Subcutaneous abdominal adipose tissue (tissue), 5 donors: ENCODE measurements around the gene SERINC2.
A peak's percentile ranks its signal among the peaks of the same experiment; 100 is the strongest.

Source experiments
- H3K27ac ChIP-seq: one replicate; pipeline ENCODE4 v1.7.0; 2013; ENCODE audit warnings: low read depth, mild to moderate bottlenecking, inconsistent platforms, low read length, moderate library complexity
- H3K27me3 ChIP-seq, 5 donors: one replicate each; pipeline ENCODE4 v1.7.0; 2013; ENCODE audit warnings: low read length in 5 of 5, inconsistent platforms in 1 of 5; ENCODE audit not compliant: control insufficient read depth in 5 of 5, insufficient read depth in 4 of 5
- H3K36me3 ChIP-seq, 5 donors: one replicate each; pipeline ENCODE4 v1.7.0; 2013; ENCODE audit warnings: low read length in 5 of 5; ENCODE audit not compliant: control insufficient read depth in 5 of 5, insufficient read depth in 5 of 5
- H3K4me1 ChIP-seq, 5 donors: one replicate each; pipeline ENCODE4 v1.7.0; 2013; ENCODE audit warnings: low read length in 5 of 5, mild to moderate bottlenecking in 3 of 5, moderate library complexity in 1 of 5; ENCODE audit not compliant: control insufficient read depth in 5 of 5, insufficient read depth in 5 of 5
- H3K4me3 ChIP-seq, 5 donors: one replicate each; pipeline ENCODE4 v1.7.0; 2013; ENCODE audit warnings: low read length in 5 of 5, low read depth in 1 of 5
- H3K9ac ChIP-seq, 5 donors: one replicate each; pipeline ENCODE4 v1.7.0; 2013; ENCODE audit warnings: low read length in 5 of 5, mild to moderate bottlenecking in 4 of 5, moderate library complexity in 3 of 5
- H3K9me3 ChIP-seq, 5 donors: one replicate each; pipeline ENCODE4 v1.7.0; 2013; ENCODE audit warnings: low read length in 5 of 5; ENCODE audit not compliant: control insufficient read depth in 5 of 5
- donor health status: healthy.
- donor health status: healthy.
- donor health status: healthy.
- donor health status: healthy.
- donor health status: healthy.

SERINC2 gene

DNA sequence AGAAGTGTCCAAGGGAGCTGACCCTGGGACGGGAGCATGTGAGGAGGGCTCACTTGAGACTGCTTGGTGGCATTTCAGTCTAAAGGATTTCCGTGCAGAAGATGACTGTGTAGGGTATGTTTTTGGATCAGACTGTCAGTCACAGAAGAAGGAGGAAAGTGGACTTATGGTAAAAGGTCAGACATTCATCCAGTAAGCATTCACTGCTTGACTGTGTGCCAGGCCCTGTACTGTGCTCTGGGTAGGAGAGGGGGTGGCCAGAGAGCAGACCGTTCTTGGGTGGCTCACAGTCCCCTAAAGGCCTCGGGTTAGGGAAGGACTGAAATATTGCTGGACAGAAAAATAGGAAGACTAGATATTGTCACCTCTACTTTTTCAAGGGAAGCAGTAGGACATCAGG is 2.1 kb upstream of the SERINC2 start:
- Histone ChIP-seq H3K4me1 (peaks cover 0 to 16% (median 12%) of the 10 kb centered on the region in 5 donors), H3K9ac (no peak overlapping the region), H3K9me3 (no peaks in the 10 kb centered on the region), H3K27me3 (peaks cover 3 to 31% (median 24%) of the 10 kb centered on the region in 5 donors), H3K36me3 (no peaks in the 10 kb centered on the region), H3K27ac (no peak overlapping the region), H3K4me3 (no peak overlapping the region)

DNA sequence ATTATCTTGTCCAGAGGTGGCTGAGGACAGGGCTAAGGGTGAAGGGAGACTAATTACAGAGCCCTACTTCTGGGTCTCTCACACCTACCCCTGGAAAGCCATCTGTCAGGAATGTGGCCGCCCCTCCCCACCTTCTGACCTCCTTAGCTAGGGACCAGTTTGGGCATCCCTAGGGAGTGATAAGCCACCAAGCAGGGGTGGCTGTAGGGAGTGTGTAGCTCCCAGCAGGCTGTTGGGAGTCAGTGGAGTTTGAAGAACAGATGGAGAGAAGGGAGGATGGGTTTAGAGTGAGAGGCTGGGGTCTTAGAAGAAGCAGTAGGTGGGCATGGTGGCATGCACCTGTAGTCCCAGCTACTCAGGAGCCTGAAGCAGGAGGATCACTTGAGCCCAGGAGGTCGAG is 808 bp upstream of the SERINC2 start:
- Histone ChIP-seq H3K27ac (no peak overlapping the region), H3K36me3 (no peaks in the 10 kb centered on the region), H3K27me3 (peaks cover 3 to 31% (median 24%) of the 10 kb centered on the region in 5 donors), H3K9ac (no peak overlapping the region), H3K4me3 (peak overlapping the region in 1 of 5 donors; percentile 44), H3K4me1 (peaks cover 0 to 16% (median 12%) of the 10 kb centered on the region in 5 donors), H3K9me3 (no peaks in the 10 kb centered on the region)

DNA sequence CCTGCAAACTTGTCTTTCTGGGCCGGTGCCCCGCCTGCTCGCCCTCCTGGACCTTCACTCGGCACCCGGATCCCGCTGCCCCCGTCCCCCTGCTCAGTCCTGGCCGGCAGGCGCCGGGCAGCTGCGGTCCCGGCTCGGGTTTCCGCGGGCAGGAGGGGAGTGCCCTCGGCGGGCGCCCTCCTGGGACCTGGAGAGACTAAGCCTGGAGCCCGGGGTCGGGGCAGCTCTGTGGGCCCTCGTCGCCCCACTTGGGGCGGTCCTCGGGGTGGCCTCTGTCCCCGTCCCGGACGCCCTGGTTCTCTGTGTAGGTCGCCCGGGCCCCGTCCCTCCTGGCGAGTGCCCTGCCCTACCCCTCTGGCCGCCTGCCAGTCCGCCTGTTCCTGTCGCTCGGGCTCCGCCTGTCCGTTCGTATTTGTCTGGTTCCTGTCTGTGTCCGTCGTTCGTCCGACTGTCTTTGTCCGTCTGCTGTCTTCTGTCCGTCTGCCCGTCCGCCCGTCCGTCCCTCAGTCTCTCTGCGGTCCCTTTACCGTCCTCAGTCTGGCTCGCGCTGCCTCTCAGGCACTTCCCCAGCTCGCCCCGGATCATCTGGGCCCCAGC is 490 bp downstream of the SERINC2 start:
- Histone ChIP-seq H3K4me3 (peak overlapping the region; percentile 56 to 73 (median 66)), H3K36me3 (no peaks in the 10 kb centered on the region), H3K27me3 (peaks cover 3 to 31% (median 24%) of the 10 kb centered on the region in 5 donors), H3K4me1 (peaks cover 0 to 16% (median 12%) of the 10 kb centered on the region in 5 donors), H3K9me3 (no peaks in the 10 kb centered on the region), H3K27ac (no peak overlapping the region), H3K9ac (peak overlapping the region in 4 of 5 donors; percentile 61 to 76 (median 71))

DNA sequence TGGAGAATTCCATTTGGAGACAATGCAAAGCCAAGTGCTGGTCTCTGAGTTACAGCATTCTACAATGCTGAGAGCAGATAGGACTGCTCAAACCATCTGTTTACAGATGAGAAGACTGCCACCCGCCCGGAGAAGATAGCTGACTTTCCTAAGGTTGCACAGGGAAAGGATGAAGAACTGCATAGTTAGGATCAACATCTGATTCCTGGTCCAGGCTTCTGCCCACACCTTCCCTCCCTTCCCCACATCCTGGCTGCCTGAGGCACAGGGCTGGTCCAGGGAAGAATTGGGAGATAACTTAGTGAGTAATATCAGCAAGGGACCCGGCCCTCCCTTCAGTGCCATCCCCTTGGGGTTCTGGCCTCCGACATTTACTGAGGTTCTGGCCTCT is 2.0 kb downstream of the SERINC2 start:
- H3K9me3 ChIP-seq, result no peaks in the 10 kb centered on the region
- peaks cover 2 to 23% (median 17%) of the 10 kb centered on the region in 5 donors for H3K27me3 ChIP-seq
- H3K27ac ChIP-seq, result no peak overlapping the region
- no peaks in the 10 kb centered on the region for H3K36me3 ChIP-seq
- H3K4me3 ChIP-seq, result no peak overlapping the region
- no peak overlapping the region for H3K9ac ChIP-seq
- peaks cover 0 to 16% (median 12%) of the 10 kb centered on the region in 5 donors for H3K4me1 ChIP-seq

DNA sequence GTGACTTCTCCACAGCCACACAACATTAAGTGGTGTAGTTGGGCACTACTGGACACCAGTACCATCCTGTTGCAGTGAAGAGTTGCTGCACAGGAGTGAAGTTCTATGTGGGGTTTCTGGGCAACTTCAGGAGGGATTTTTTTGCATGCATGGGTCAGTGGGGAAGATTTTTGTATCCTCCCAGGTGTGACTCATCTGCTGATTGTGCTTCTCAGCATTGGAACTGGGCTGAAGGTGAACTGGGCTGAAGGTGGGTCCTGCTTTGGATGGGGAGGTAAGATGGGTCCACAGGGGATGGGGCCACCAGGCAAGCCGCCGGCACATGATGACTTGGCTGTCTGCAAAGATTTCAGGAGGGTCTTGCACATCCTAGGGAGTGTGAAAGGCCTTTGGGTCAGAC is 2.6 kb downstream of the SERINC2 start:
- Histone ChIP-seq H3K9ac (no peak overlapping the region), H3K4me1 (peaks cover 0 to 16% (median 12%) of the 10 kb centered on the region in 5 donors), H3K36me3 (no peaks in the 10 kb centered on the region), H3K9me3 (no peaks in the 10 kb centered on the region), H3K27ac (no peak overlapping the region), H3K27me3 (peaks cover 0 to 18% (median 12%) of the 10 kb centered on the region in 5 donors), H3K4me3 (no peak overlapping the region)

DNA sequence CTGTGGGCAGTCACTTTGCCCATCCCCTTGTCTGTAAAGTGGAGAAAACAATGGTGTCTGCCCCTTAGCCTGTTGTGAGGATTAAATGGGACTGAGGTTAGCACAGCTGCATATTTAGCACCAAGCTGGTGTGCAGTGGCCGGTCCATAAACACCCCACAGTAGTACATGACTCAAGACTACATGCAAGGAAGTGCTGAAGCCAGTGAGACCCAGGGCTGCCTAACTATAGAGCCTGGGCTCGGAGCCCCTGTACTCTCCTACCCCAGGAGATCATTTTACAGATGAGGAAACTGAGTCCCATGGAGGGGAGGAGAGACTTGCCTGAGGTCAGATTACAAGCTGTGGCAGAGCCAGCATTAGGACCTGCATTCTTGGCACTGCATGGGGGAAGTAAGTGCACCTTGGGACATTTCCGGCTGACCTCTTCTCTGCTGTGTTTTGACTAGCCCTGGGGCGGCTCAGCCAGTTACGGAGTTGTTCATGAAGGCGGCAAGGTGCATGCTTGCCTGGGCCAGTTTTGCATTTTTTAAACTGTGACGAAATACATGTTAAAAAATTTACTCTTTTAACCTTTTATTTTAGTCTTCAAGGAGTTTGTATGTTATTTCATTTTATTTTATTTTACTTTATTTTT is 3.2 kb downstream of the SERINC2 start:
- H3K27me3 ChIP-seq, result peaks cover 0 to 18% (median 9%) of the 10 kb centered on the region in 5 donors
- no peak overlapping the region for H3K27ac ChIP-seq
- H3K9ac ChIP-seq, result no peak overlapping the region
- peaks cover 0 to 16% (median 12%) of the 10 kb centered on the region in 5 donors for H3K4me1 ChIP-seq
- no peak overlapping the region for H3K4me3 ChIP-seq
- no peaks in the 10 kb centered on the region for H3K36me3 ChIP-seq
- H3K9me3 ChIP-seq, result no peaks in the 10 kb centered on the region

DNA sequence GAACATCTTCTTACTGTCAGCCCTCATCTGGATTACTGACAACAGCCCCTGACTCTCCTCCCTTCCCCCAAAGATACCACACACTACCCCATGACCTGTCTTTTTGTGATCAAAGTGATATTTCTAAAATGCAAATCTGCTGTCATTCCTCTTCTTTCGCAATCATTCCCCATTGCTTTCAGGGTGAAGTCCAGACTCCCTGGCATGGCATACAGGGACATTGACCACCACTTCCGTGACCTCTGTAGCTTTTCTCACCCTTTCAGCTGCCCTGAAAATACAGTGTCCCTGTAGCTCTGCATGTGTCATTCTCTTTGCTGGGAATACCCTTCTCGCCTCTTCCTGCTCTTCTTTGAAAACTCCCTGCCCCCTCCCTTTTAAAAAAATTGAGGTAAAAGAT is 4.1 kb downstream of the SERINC2 start:
- Histone ChIP-seq H3K36me3 (no peaks in the 10 kb centered on the region), H3K9me3 (no peaks in the 10 kb centered on the region), H3K9ac (no peak overlapping the region), H3K27ac (no peak overlapping the region), H3K4me3 (no peak overlapping the region), H3K4me1 (peaks cover 0 to 16% (median 12%) of the 10 kb centered on the region in 5 donors), H3K27me3 (peaks cover 0 to 16% (median 6%) of the 10 kb centered on the region in 5 donors)

DNA sequence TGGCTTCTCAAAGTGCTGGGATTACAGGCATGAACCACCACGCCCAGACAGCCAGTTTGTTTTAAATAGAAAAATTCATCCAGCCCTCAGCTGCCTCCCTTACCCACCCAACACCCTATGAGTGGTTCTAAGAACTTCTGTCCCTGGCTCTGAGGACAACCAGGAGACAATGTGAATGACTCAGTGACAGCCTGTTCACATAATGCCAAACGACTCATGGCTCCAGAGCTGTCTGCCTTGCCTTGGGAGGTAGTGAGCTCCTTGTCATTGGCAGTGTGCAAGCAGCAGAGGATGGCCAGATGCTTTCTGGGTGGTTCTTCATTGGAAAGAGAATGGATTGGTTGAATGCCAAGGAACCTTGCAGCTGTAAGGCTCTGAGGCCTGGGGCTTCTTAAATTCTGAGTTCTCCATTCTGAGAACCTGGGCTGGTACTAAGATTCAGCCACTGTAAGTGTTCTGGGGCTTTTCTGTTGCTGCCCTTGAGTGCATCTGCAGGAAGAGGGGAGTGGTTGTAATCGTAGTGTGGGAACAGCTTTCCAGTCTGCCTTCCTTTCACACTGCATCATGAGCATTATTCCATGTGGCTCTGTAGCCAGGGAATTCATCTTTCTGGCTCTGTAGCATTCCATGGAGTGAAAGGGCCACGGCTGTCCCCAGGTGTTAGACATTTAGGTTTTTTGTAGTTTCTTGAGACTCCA is 5.8 kb downstream of the SERINC2 start:
- H3K4me3 ChIP-seq, result no peak overlapping the region
- peaks cover 0 to 4% (median 3%) of the 10 kb centered on the region in 5 donors for H3K4me1 ChIP-seq
- H3K27me3 ChIP-seq, result peaks cover 0 to 8% (median 4%) of the 10 kb centered on the region in 5 donors
- no peaks in the 10 kb centered on the region for H3K9me3 ChIP-seq
- no peak overlapping the region for H3K27ac ChIP-seq
- H3K9ac ChIP-seq, result no peak overlapping the region
- no peaks in the 10 kb centered on the region for H3K36me3 ChIP-seq

DNA sequence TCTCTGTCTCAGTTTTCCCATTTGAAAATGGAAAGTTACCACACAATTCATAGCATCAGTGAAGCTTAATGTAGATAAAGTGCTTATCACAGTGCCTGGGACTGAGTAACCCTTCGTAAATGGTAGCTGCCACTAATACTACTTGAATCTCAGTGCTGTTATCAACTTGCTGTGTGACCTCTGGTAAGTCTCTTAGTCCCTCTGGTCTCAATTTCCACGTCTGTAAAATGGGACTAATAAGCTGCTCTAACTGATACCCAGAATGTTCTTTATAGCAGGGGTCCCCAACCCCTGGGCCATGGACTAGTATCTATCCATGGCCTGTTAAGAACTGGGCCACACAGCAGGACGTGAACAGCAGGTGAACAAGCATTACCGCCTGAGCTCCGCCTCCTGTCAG is 7.7 kb downstream of the SERINC2 start:
- Histone ChIP-seq H3K9ac (no peak overlapping the region), H3K27me3 (peaks cover 0 to 7% (median 5%) of the 10 kb centered on the region in 5 donors), H3K9me3 (no peaks in the 10 kb centered on the region), H3K4me1 (peaks cover 0 to 2% (median 0%) of the 10 kb centered on the region in 5 donors), H3K36me3 (no peaks in the 10 kb centered on the region), H3K27ac (no peak overlapping the region), H3K4me3 (no peak overlapping the region)
